ENCODE measurements around the gene SRP19. TPM values are rescaled to one million over a fixed set of nuclear protein-coding genes. Genes with fewer than 3 reads are reported as not detected.

The SRP19 gene
- total RNA-seq, 1 donor from 2014 or later: 50.6 TPM

DNA sequence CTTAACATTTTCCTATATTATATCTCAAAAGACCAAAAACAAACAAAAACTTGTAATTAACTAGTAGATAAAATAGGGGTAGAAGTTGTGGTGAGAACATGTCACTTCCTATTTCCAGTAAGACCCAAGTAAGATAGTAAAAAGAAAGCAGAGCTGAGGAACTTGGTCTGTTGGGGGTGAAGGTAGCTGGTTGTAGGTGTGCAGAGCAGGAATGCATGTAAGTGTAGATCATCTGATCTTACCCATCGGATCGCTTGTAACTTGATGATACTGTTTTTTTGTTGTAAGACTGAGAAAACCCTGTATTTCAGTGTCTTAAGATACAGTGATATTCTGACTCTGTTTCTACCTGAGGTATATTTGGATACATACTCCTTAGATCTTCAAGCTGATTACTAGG, 5.7 kb downstream of the SRP19 start:
- DNase-seq (ENCODE audit: extremely low spot score, unreplicated experiment): no peak
- no peak overlapping the region for H3K27ac Mint-ChIP-seq (ENCODE audit: unreplicated experiment)
- no peaks in the 10 kb centered on the region for H3K9me3 Mint-ChIP-seq (ENCODE audit: unreplicated experiment)
- peaks cover 37% of the 10 kb centered on the region for H3K36me3 Mint-ChIP-seq (ENCODE audit: unreplicated experiment)
- no peaks in the 10 kb centered on the region for H3K27me3 Mint-ChIP-seq (ENCODE audit: unreplicated experiment)
- H3K4me1 Mint-ChIP-seq (ENCODE audit: unreplicated experiment): peaks cover 20% of the 10 kb centered on the region
- no peak overlapping the region for H3K4me3 Mint-ChIP-seq (ENCODE audit: unreplicated experiment)
- no peak for TF ChIP-seq CTCF (IDR thresholded peaks at IDR 0.05)

- no peak for DNase-seq (ENCODE audit: extremely low spot score, unreplicated experiment)
- Mint-ChIP-seq H3K9me3 (ENCODE audit: unreplicated experiment) (no peaks in the 10 kb centered on the region), H3K27me3 (ENCODE audit: unreplicated experiment) (no peaks in the 10 kb centered on the region), H3K4me1 (ENCODE audit: unreplicated experiment) (peaks cover 14% of the 10 kb centered on the region), H3K36me3 (ENCODE audit: unreplicated experiment) (peaks cover 37% of the 10 kb centered on the region), H3K27ac (ENCODE audit: unreplicated experiment) (no peak overlapping the region), H3K4me3 (ENCODE audit: unreplicated experiment) (no peak overlapping the region)
- TF ChIP-seq CTCF (IDR thresholded peaks at IDR 0.05): no peak
These were observed 6.3 kb downstream of the SRP19 start for GRCh38 chr5:112867411-112867810.

GRCh38 chr5:112869948-112870347, 8.9 kb downstream of the SRP19 start:
- no peak for DNase-seq (ENCODE audit: extremely low spot score, unreplicated experiment)
- TF ChIP-seq CTCF (IDR thresholded peaks at IDR 0.05): no peak
- no peak overlapping the region for H3K27ac Mint-ChIP-seq (ENCODE audit: unreplicated experiment)
- no peaks in the 10 kb centered on the region for H3K9me3 Mint-ChIP-seq (ENCODE audit: unreplicated experiment)
- H3K27me3 Mint-ChIP-seq (ENCODE audit: unreplicated experiment): no peaks in the 10 kb centered on the region
- no peak overlapping the region for H3K4me3 Mint-ChIP-seq (ENCODE audit: unreplicated experiment)
- peaks cover 28% of the 10 kb centered on the region for H3K36me3 Mint-ChIP-seq (ENCODE audit: unreplicated experiment)
- peaks cover 7% of the 10 kb centered on the region for H3K4me1 Mint-ChIP-seq (ENCODE audit: unreplicated experiment)

DNA sequence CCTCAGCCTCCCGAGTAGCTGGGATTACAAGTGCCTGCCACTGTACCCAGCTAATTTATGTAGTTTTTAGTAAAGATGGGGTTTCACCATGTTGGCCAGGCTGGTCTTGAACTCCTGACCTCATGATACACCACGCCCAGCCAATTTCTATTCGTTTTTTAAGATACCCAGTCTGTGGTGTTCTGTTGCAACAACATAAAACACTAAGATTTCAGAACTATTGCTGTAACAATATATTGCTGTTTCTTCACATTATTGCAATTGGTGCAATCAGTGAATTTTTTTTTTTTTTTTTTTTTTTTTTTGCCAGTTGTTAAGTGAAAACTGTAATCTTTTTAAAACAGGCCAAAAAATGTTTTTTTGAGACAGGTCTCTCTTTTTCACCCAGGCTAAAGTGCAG, 9.9 kb downstream of the SRP19 start:
- DNase-seq (ENCODE audit: extremely low spot score, unreplicated experiment): no peak
- no peak for TF ChIP-seq CTCF (IDR thresholded peaks at IDR 0.05)

GRCh38 chr5:112876362-112876761, 15.3 kb downstream of the SRP19 start:
- no peak for DNase-seq (ENCODE audit: extremely low spot score, unreplicated experiment)
- no peak for TF ChIP-seq CTCF (IDR thresholded peaks at IDR 0.05)
- no peak overlapping the region for H3K27ac Mint-ChIP-seq (ENCODE audit: unreplicated experiment)
- peaks cover 16% of the 10 kb centered on the region for H3K36me3 Mint-ChIP-seq (ENCODE audit: unreplicated experiment)
- no peaks in the 10 kb centered on the region for H3K27me3 Mint-ChIP-seq (ENCODE audit: unreplicated experiment)
- H3K4me1 Mint-ChIP-seq (ENCODE audit: unreplicated experiment): peaks cover 23% of the 10 kb centered on the region
- no peak overlapping the region for H3K4me3 Mint-ChIP-seq (ENCODE audit: unreplicated experiment)
- H3K9me3 Mint-ChIP-seq (ENCODE audit: unreplicated experiment): no peaks in the 10 kb centered on the region

More for the DNA sequence above, 9.9 kb downstream of the SRP19 start:
- Mint-ChIP-seq H3K9me3 (ENCODE audit: unreplicated experiment) (no peaks in the 10 kb centered on the region), H3K4me1 (ENCODE audit: unreplicated experiment) (peaks cover 7% of the 10 kb centered on the region), H3K4me3 (ENCODE audit: unreplicated experiment) (no peak overlapping the region), H3K36me3 (ENCODE audit: unreplicated experiment) (peaks cover 27% of the 10 kb centered on the region), H3K27me3 (ENCODE audit: unreplicated experiment) (no peaks in the 10 kb centered on the region), H3K27ac (ENCODE audit: unreplicated experiment) (no peak overlapping the region)

Measured in osteocyte (in vitro differentiated cells).